Activated naive CD4-positive, alpha-beta T cell treated with anti-CD3 and anti-CD28 coated beads, Interleukin-2, amount 10 ng/mL, durations not matched to agents 7 days and 5 days (primary cell): ENCODE results near the gene KLK14.

Experiments
- CTCF ChIA-PET: fragments of 350-600 bp; sonication (Branson Sonifier 250); formaldehyde crosslinking; loops from one replicate; lab custom pipeline; 2021; ENCODE audit warnings: antibody characterized with exemption; lab: Charles Lee
- DNase-seq: peaks from one replicate; pipeline ENCODE4 v3.0.0-alpha.2; 2020
- H3K27ac Mint-ChIP-seq: one replicate; pipeline ENCODE4 v1.8.0; 2021; ENCODE audit warnings: mild to moderate bottlenecking, moderate library complexity, mixed read lengths
- H3K27me3 Mint-ChIP-seq: one replicate; pipeline ENCODE4 v1.8.0; 2021; ENCODE audit warnings: mild to moderate bottlenecking, mixed read lengths
- H3K36me3 Mint-ChIP-seq: one replicate; pipeline ENCODE4 v1.8.0; 2021; ENCODE audit warnings: mixed read lengths
- H3K4me1 Mint-ChIP-seq: one replicate; pipeline ENCODE4 v1.8.0; 2021; ENCODE audit warnings: mixed read lengths
- H3K4me3 Mint-ChIP-seq: one replicate; pipeline ENCODE4 v1.8.0; 2021; ENCODE audit warnings: mild to moderate bottlenecking, moderate library complexity, mixed read lengths
- H3K9me3 Mint-ChIP-seq: one replicate; pipeline ENCODE4 v1.8.0; 2021; ENCODE audit warnings: mixed read lengths

The KLK14 gene

GRCh38 chr19:51089786-51090185, 7.1 kb upstream of the KLK14 start:
- Mint-ChIP-seq H3K9me3 (no peaks in the 10 kb centered on the region), H3K4me3 (no peak overlapping the region), H3K27ac (no peak overlapping the region), H3K36me3 (no peaks in the 10 kb centered on the region), H3K27me3 (no peaks in the 10 kb centered on the region), H3K4me1 (no peaks in the 10 kb centered on the region)
- CTCF ChIA-PET: no interaction called here
- no peak for DNase-seq

GRCh38 chr19:51086153-51086850, 3.6 kb upstream of the KLK14 start:
- Mint-ChIP-seq H3K36me3 (no peaks in the 10 kb centered on the region), H3K4me1 (no peaks in the 10 kb centered on the region)
- CTCF ChIA-PET: interaction anchor here (1.9 kb wide), 1 partner anchor 10 kb away, joined by 6 read pairs; no protein-coding TSS in a partner anchor

DNA sequence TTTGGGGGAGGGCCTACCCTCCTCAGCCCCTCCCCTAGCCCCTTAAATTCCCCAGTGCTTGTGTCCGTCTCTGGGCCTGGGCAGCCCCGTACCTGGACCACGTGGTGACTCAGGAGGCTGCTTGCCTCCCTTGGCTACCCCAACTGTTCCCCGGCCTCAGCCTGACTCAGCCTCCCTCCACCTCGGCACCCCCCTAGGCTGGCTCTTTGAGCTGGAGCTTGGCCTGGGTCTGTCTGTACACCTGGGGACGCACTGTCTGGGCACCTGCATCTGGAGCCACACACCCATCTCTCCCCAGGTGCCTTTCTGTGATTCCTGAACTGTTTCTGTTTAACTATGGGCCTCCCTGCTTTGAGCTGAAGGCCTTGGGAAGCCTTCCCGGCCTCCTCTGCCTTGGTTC, 1.8 kb upstream of the KLK14 start:
- Mint-ChIP-seq H3K36me3 (no peaks in the 10 kb centered on the region), H3K27me3 (peaks cover 11% of the 10 kb centered on the region), H3K4me1 (no peaks in the 10 kb centered on the region), H3K9me3 (no peaks in the 10 kb centered on the region), H3K27ac (no peak overlapping the region), H3K4me3 (no peak overlapping the region)
- CTCF ChIA-PET: no interaction called here
- no peak for DNase-seq

More at GRCh38 chr19:51086153-51086850, 3.6 kb upstream of the KLK14 start:
- no peak for DNase-seq
- Mint-ChIP-seq H3K27me3 (peaks cover 11% of the 10 kb centered on the region), H3K9me3 (no peaks in the 10 kb centered on the region), H3K27ac (no peak overlapping the region), H3K4me3 (no peak overlapping the region)

- Mint-ChIP-seq H3K27ac (no peak overlapping the region), H3K4me3 (no peak overlapping the region), H3K36me3 (no peaks in the 10 kb centered on the region), H3K27me3 (peaks cover 11% of the 10 kb centered on the region), H3K4me1 (no peaks in the 10 kb centered on the region), H3K9me3 (no peaks in the 10 kb centered on the region)
- no peak for DNase-seq
- CTCF ChIA-PET: no interaction called here
Measured at GRCh38 chr19:51083783-51084182, 1.1 kb upstream of the KLK14 start.

GRCh38 chr19:51083181-51083580, 494 bp upstream of the KLK14 start:
- H3K27ac Mint-ChIP-seq: no peak overlapping the region
- H3K9me3 Mint-ChIP-seq: no peaks in the 10 kb centered on the region
- no peak overlapping the region for H3K4me3 Mint-ChIP-seq
- H3K27me3 Mint-ChIP-seq: peaks cover 11% of the 10 kb centered on the region
- no peak for DNase-seq
- CTCF ChIA-PET: no interaction called here
- H3K4me1 Mint-ChIP-seq: no peaks in the 10 kb centered on the region
- no peaks in the 10 kb centered on the region for H3K36me3 Mint-ChIP-seq

DNA sequence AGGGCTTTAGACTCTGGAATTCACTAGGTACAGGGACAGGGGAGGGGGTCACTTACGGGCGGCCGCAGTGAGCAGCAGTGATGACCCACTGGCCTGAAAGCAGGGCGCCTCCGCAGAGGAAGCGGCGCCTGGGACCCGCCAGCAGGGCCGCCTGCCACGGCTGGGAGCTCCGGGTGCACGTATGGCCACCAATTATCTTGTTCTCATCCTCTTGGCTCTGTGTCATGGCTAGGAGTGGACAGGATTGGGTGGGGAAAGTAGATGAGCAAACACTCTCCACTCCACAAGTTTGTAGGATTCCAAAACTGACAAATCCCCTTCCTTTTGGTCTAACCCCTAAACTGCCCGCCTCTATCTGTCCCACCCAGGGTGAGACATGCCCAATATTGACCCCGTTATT, 1.2 kb downstream of the KLK14 start:
- CTCF ChIA-PET: interaction anchor here (0.6 kb wide), 1 partner anchor 13 kb away, joined by 3 read pairs; no protein-coding TSS in a partner anchor

GRCh38 chr19:51079481-51080110, 3.1 kb downstream of the KLK14 start:
- CTCF ChIA-PET: no interaction called here
- Mint-ChIP-seq H3K9me3 (no peaks in the 10 kb centered on the region), H3K36me3 (no peaks in the 10 kb centered on the region), H3K4me3 (no peak overlapping the region), H3K27me3 (peaks cover 11% of the 10 kb centered on the region), H3K27ac (no peak overlapping the region), H3K4me1 (no peaks in the 10 kb centered on the region)
- no peak for DNase-seq

More for the DNA sequence above, 1.2 kb downstream of the KLK14 start:
- peaks cover 11% of the 10 kb centered on the region for H3K27me3 Mint-ChIP-seq
- H3K9me3 Mint-ChIP-seq: no peaks in the 10 kb centered on the region
- no peaks in the 10 kb centered on the region for H3K36me3 Mint-ChIP-seq
- no peak for DNase-seq
- H3K27ac Mint-ChIP-seq: no peak overlapping the region
- no peaks in the 10 kb centered on the region for H3K4me1 Mint-ChIP-seq
- H3K4me3 Mint-ChIP-seq: no peak overlapping the region

DNA sequence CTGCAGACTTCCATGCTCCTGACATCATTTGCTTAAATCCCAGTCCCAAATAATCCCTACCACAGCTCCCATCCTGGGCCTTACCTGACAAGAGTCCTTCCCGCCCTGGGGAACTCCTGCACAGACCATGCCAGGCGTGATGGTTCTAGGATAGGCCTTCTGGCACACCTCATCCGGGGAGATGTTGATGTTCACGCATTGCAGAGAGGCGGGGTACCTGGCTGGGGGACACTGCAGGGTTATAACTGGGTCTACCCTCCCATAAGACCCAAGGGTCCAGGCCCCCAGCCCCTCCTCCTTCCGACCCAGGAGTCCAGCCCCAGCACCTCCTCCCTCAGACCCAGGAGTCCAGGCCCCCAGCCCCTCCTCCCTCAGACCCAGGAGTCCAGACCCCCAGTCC, 4.0 kb downstream of the KLK14 start:
- no peaks in the 10 kb centered on the region for H3K9me3 Mint-ChIP-seq
- H3K27ac Mint-ChIP-seq: no peak overlapping the region
- no peaks in the 10 kb centered on the region for H3K36me3 Mint-ChIP-seq
- no peaks in the 10 kb centered on the region for H3K4me1 Mint-ChIP-seq
- peaks cover 8% of the 10 kb centered on the region for H3K27me3 Mint-ChIP-seq
- no peak for DNase-seq
- H3K4me3 Mint-ChIP-seq: no peak overlapping the region
- CTCF ChIA-PET: no interaction called here

DNA sequence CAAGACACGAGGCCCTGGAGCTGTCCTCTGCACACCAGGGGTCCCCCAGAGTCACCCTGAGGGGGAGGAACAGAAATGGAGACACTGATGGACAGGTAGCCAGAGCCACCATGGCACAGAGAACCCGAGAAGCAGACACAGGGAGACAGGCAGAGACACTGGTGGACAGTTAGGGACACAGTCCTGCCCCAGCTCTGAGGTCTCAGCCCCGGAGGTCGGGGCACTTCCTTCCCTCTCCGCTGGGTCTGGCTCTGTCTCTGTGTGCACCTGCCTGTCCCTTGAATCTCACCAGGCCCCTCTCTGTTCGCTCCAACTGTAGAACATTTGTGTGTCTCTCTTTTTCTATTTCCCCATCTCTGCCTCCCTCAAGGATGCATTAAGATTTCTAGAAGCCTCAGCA, 4.6 kb downstream of the KLK14 start:
- H3K27me3 Mint-ChIP-seq: peaks cover 1% of the 10 kb centered on the region
- H3K9me3 Mint-ChIP-seq: no peaks in the 10 kb centered on the region
- DNase-seq: no peak
- CTCF ChIA-PET: no interaction called here
- no peaks in the 10 kb centered on the region for H3K36me3 Mint-ChIP-seq
- H3K27ac Mint-ChIP-seq: no peak overlapping the region
- no peak overlapping the region for H3K4me3 Mint-ChIP-seq
- no peaks in the 10 kb centered on the region for H3K4me1 Mint-ChIP-seq

- no peaks in the 10 kb centered on the region for H3K36me3 Mint-ChIP-seq
- H3K27me3 Mint-ChIP-seq: no peaks in the 10 kb centered on the region
- H3K4me3 Mint-ChIP-seq: no peak overlapping the region
- CTCF ChIA-PET: no interaction called here
- DNase-seq: no peak
- no peak overlapping the region for H3K27ac Mint-ChIP-seq
- H3K9me3 Mint-ChIP-seq: no peaks in the 10 kb centered on the region
- no peaks in the 10 kb centered on the region for H3K4me1 Mint-ChIP-seq
Measured at GRCh38 chr19:51076631-51077213, 6.0 kb downstream of the KLK14 start.

- H3K36me3 Mint-ChIP-seq: no peaks in the 10 kb centered on the region
- CTCF ChIA-PET: no interaction called here
Measured at GRCh38 chr19:51075998-51076397, 6.7 kb downstream of the KLK14 start.

DNA sequence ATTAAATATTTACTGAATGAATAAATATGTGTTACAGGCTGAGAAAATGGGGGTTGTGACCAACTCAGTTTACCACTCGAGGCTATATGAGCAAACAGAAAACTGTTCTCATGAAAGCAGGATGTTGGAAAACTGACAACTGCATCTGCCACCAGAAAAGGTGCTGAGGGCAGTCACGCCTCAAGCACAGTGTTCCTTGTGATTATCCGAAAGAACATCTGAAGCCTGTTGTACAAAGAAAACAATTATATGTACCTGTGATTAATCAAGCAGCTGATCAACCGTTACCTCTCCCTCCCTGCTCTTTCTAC, 11.6 kb downstream of the KLK14 start:
- Mint-ChIP-seq H3K27ac (no peak overlapping the region), H3K4me1 (peaks cover under 1% of the 10 kb centered on the region), H3K4me3 (no peak overlapping the region), H3K27me3 (peaks cover 16% of the 10 kb centered on the region), H3K36me3 (no peaks in the 10 kb centered on the region), H3K9me3 (no peaks in the 10 kb centered on the region)
- CTCF ChIA-PET: no interaction called here
- no peak for DNase-seq

More at GRCh38 chr19:51075998-51076397, 6.7 kb downstream of the KLK14 start:
- no peaks in the 10 kb centered on the region for H3K4me1 Mint-ChIP-seq
- H3K4me3 Mint-ChIP-seq: no peak overlapping the region
- H3K27me3 Mint-ChIP-seq: no peaks in the 10 kb centered on the region
- DNase-seq: no peak
- H3K27ac Mint-ChIP-seq: no peak overlapping the region
- no peaks in the 10 kb centered on the region for H3K9me3 Mint-ChIP-seq

DNA sequence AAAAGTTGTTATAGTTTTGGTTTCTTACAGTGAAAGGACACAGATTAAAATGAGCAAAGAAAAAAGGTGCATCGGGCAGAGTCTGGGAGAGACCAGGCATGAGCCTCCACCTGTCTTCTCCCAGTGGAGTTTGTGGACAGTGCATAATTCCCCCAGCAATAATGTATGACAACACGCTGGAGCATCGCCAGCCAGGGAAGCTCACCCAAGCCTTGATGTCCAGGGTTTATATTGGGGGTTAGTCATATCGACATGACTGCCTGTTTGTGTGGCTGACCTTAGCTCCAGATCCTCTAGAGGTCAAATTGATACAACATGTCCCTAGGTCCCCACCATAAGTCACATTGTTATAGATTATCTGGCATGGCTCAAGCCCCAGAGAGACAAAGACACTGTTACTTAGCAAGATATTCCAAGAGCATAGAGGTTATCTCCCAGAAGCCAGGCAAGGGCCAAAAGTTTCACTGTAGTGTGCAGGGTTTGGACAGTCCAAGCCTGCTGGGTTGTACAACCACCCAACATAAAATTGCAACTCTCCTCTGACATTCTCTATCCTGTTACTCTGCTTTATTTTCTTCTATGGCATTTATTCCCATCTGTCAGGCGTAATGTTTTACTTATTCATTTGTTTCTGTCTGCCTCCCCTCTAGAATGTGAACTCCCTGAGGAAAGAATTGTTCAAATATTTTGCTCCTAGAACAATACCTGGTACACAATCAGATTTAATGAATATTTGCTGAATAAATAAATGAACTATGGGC, 12.2 kb downstream of the KLK14 start:
- no peak for DNase-seq
- CTCF ChIA-PET: interaction anchor here (0.6 kb wide), 1 partner anchor 25 kb away, joined by 3 read pairs; no protein-coding TSS in a partner anchor
- Mint-ChIP-seq H3K27ac (no peak overlapping the region), H3K9me3 (no peaks in the 10 kb centered on the region), H3K4me3 (no peak overlapping the region), H3K36me3 (no peaks in the 10 kb centered on the region), H3K27me3 (peaks cover 22% of the 10 kb centered on the region), H3K4me1 (peaks cover 2% of the 10 kb centered on the region)

- no peak for DNase-seq
- H3K27ac Mint-ChIP-seq: no peak overlapping the region
- H3K4me1 Mint-ChIP-seq: peaks cover 4% of the 10 kb centered on the region
- no peaks in the 10 kb centered on the region for H3K9me3 Mint-ChIP-seq
- CTCF ChIA-PET: no interaction called here
- H3K4me3 Mint-ChIP-seq: no peak overlapping the region
- peaks cover 42% of the 10 kb centered on the region for H3K27me3 Mint-ChIP-seq
- no peaks in the 10 kb centered on the region for H3K36me3 Mint-ChIP-seq
Measured at GRCh38 chr19:51066393-51067186, 16.1 kb downstream of the KLK14 start.
